ENCODE data around the gene PAN2.

- TF ChIP-seq CTCF (IDR thresholded peaks at IDR 0.05; ENCODE audit: low read depth, low read length) (no peak), POLR2A (IDR thresholded peaks at IDR 0.05; ENCODE audit: extremely low read depth, insufficient read length) (no peak), MYC (IDR thresholded peaks at IDR 0.05; ENCODE audit: low read depth, low read length) (no peak), MAX (IDR thresholded peaks at IDR 0.05; ENCODE audit: low read depth, low read length) (no peak)
Measured at GRCh38 chr12:56311003-56311402, 22.8 kb downstream of the PAN2 start.
